GM10248 (cell line): ENCODE results near the gene CENPU.
"Not testable (repeated sequence)": the region's sequence is repeated elsewhere in the genome, so short reads cannot be mapped to it uniquely, and the experiment has no call there.

Source experiments
- CTCF ChIA-PET: fragments of 300-600 bp; sonication (Branson Sonifier 250); formaldehyde crosslinking; extraction: SDS; loops from one replicate; lab custom pipeline; 2021; ENCODE audit warnings: antibody characterized with exemption; lab: Yijun Ruan, JAX
- POLR2A ChIA-PET: fragments of 350-650 bp; sonication (Branson Sonifier 250); formaldehyde crosslinking; extraction: SDS; loops from one replicate; lab custom pipeline; 2020; ENCODE audit warnings: antibody characterized with exemption; lab: Yijun Ruan, JAX
- DNase-seq: peaks from one replicate; pipeline ENCODE4 v3.0.0; 2012; ENCODE audit errors: extremely low spot score
- TF ChIP-seq, protein P1 (sequence below): IDR thresholded peaks from 2 replicates; pipeline ENCODE4 v1.5.1; 2012; ENCODE audit warnings: mild to moderate bottlenecking, low read depth; ENCODE audit errors: extremely low read depth, missing control alignments, control extremely low read depth

The CENPU gene, protein sequence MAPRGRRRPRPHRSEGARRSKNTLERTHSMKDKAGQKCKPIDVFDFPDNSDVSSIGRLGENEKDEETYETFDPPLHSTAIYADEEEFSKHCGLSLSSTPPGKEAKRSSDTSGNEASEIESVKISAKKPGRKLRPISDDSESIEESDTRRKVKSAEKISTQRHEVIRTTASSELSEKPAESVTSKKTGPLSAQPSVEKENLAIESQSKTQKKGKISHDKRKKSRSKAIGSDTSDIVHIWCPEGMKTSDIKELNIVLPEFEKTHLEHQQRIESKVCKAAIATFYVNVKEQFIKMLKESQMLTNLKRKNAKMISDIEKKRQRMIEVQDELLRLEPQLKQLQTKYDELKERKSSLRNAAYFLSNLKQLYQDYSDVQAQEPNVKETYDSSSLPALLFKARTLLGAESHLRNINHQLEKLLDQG

GRCh38 chr4:184733654-184734524 lies at the start of gene CENPU:
TSS of gene CENPU (minus strand) at chr4:184734096. CDS start at chr4:184734062, 34 bp downstream.
- ChIA-PET CTCF (interaction anchor here (0.9 to 3.6 kb wide), 6 partner anchors 11 to 483 kb away, joined by 3 to 32 read pairs (median 6); no protein-coding TSS in a partner anchor), POLR2A (interaction anchor here (0.6 to 2.4 kb wide), 5 partner anchors 85 to 1830 kb away, joined by 3 to 15 read pairs (median 3); partner anchors contain the start of genes CASP3 and PRIMPOL)
- TF ChIP-seq, protein P1, sequence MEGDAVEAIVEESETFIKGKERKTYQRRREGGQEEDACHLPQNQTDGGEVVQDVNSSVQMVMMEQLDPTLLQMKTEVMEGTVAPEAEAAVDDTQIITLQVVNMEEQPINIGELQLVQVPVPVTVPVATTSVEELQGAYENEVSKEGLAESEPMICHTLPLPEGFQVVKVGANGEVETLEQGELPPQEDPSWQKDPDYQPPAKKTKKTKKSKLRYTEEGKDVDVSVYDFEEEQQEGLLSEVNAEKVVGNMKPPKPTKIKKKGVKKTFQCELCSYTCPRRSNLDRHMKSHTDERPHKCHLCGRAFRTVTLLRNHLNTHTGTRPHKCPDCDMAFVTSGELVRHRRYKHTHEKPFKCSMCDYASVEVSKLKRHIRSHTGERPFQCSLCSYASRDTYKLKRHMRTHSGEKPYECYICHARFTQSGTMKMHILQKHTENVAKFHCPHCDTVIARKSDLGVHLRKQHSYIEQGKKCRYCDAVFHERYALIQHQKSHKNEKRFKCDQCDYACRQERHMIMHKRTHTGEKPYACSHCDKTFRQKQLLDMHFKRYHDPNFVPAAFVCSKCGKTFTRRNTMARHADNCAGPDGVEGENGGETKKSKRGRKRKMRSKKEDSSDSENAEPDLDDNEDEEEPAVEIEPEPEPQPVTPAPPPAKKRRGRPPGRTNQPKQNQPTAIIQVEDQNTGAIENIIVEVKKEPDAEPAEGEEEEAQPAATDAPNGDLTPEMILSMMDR: no peak
- DNase-seq: peak; percentile 100

GRCh38 chr4:184782731-184783373 lies 49.0 kb upstream of the CENPU start:
- DNase-seq: no peak

DNA sequence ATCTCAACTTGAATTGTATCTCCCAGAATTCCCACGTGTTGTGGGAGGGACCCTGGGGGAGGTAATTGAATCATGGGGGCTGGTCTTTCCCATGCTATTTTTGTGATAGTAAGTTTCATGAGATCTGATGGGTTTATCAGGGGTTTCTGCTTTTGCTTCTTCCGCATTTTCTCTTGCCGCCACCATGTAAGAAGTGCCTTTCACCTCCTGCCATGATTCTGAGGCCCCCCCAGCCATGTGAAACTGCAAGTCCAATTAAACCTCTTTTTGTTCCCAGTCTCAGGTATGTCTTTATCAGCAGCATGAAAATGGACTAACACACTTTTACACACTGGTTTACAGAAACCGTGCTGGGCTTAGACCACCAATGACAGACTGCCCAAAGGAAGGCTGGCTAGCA lies 45.3 kb upstream of the CENPU start:
- POLR2A ChIA-PET, CTCF ChIA-PET, DNase-seq: not testable (repeated sequence)

More at GRCh38 chr4:184782731-184783373, 49.0 kb upstream of the CENPU start:
- POLR2A ChIA-PET: no interaction called here
- TF ChIP-seq, protein P1: no peak
- CTCF ChIA-PET: interaction anchor here (1.3 to 2.1 kb wide), 3 partner anchors 9 to 37 kb away, joined by 4 to 8 read pairs (median 4); no protein-coding TSS in a partner anchor

DNA sequence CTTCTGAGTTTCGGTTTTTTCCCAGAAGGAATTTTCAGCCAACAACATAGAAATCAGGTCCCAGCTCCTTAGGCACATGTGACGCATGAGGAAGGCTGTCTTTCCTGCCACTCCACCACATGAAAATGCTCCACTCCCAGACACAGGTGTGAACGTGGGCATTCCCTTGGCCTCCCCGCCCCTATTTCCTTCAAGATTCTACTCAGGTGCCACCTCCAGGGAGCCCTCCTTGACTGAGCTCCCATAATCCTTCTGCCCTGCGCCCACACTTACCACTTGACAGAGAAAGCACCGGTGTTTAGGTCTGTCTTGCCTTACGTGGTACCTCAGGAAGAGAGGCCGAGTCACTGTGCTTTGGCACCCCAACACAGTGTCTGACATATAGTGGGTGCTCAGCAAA lies 44.4 kb upstream of the CENPU start:
- ChIA-PET POLR2A (interaction anchor here (0.6 kb wide), 1 partner anchor 129 kb away, joined by 5 read pairs; the partner anchor contains the start of gene PRIMPOL), CTCF (interaction anchor here (1.2 kb wide), 1 partner anchor 11 kb away, joined by 3 read pairs; no protein-coding TSS in a partner anchor)
- TF ChIP-seq, protein P1: no peak
- DNase-seq: no peak

DNA sequence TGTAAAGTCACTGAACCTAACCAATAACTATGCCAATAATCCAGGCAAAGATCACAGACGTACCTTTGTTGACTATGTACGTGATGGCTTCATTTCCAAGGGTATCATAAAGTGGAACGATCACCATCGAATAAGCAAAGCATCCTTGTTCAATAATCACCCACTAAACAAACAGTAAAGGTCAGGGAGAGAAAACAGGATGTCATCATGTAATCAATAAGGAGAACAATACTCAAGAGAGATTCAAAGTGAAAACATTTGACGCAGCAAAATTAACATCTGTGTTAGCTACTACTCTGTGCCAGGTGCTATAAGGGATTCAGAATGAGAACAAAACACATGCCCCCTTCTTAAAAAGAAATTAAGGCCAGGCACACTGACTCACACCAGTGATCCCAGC lies 42.9 kb upstream of the CENPU start:
- TF ChIP-seq, protein P1: no peak
- CTCF ChIA-PET: no interaction called here
- no peak for DNase-seq
- POLR2A ChIA-PET: no interaction called here

DNA sequence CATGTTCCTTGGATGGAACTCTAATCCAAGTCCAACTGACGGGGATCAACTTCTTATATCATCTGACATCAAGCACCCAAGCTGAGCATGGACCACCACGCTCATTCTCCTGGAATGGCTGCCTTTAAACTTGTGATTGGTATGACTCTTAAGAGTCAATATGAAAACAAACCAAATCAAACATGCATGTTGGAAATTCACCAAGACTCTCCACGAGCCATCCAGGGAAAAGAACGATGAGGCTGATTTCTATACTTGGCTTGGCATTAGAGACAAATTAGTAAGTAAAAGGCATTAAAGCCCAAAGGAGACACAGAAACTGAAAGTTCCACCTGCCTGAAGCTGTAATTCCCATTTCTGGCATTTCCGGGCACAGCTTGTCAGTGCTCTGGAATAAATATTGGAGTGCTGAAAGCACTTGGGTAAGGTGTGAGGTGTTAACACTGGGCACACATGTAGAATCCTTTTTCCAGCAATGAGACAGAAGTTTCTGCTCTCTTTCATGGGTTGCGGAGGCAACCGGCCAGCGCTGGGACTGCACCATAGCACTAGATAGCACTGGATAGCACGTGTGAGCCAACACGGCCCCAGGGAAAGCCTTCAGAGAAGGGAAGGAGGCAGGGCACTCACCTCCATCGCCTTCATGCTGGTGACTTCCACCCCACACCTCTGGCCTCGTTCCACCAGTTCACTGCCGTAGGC lies 42.1 kb upstream of the CENPU start:
- TF ChIP-seq, protein P1: no peak
- DNase-seq: no peak
- POLR2A ChIA-PET: no interaction called here
- CTCF ChIA-PET: no interaction called here
